ENCODE results near the gene SLC35A5.

The SLC35A5 gene

DNA sequence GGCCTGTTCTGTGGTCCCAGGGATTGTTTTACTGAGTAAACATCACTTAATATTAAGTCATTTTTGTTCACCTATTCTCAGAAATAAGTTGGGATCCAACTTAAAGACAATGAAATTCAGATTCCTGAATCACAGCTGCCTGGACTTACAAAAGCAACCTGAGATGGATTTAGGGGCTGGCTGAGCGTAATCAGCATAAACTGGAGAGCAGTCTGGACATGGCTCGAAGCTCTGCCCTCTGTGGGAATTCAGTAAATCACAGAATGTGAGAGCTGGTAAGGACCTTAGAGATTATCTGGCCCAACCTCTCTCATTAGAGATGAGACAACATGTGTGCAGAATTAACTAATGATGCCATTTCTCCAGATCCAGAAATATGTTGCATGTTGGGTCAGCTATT is 55.4 kb downstream of the SLC35A5 start:
- DNase-seq = no peak
- intact Hi-C loops (cut with DNase I) = no loop called here

DNA sequence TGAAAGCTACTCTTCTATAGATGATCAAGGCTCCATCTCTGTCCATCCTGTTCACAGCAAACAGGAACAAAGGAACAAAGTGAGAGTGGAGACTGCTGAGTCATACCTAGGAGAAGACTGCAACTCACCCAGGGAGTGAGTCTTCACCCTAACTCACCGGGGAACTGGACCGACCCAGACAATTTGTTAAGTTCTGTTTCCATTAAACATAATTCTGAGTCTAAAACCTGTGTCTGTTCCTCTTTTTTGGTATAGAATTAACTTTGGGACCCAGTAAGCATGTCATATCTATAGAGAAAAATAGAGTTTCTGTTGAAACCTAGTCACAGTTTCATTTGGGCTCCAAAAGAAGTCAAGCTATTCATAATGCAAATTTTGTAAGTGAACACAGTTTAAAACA is 57.5 kb downstream of the SLC35A5 start:
- DNase-seq = no peak
- intact Hi-C loops (cut with DNase I) = no loop called here

DNA sequence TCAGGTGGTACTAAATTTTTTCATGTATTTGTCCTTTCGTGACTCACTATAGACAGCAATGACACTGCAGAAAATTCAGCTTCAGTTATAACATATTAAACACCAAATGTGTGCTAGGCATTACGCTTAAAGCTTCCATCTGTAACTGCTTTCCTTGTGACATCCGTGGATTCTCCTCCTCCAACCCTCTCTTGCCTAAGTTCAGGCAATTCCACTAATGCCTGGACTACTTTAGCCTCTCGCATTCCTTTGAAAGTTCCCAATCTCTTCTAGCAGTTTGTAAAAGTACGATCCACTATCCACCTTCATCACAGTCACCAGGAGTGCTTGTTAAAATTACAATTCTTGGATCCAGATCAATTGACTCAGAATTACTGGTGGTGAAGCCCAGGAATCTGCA is 61.4 kb downstream of the SLC35A5 start:
- DNase-seq = no peak
- intact Hi-C loops (cut with DNase I) = no loop called here

- intact Hi-C loops (cut with DNase I) = no loop called here
Observed at GRCh38 chr3:112623717-112624116, 61.9 kb downstream of the SLC35A5 start.

DNA sequence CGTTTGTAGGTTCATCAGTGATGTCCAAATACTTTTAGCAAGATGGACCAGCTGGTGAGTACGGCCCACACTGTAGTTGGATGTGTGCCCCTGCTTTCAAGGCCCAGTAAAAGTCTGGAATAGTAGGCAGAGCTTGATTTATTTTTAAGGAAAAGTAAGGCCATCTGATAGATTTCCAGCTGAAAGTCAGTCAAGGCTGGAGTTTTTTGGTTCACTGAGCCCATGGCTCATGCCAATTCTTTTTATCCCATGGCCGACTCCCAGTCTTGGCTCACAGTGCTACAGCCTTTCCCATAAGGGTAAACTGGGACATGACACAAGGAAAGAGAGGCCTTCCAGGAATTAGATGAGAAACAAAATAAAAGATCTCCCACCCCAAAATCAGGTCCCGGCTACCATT is 65.6 kb downstream of the SLC35A5 start:
- peak in 1 of 10 donors; percentile 43 for DNase-seq

More at GRCh38 chr3:112623717-112624116, 61.9 kb downstream of the SLC35A5 start:
- no peak for DNase-seq

GRCh38 chr3:112627919-112628466 is 66.1 kb downstream of the SLC35A5 start:
- DNase-seq = no peak
- intact Hi-C loops (cut with DNase I) = no loop called here

More for the DNA sequence above, 65.6 kb downstream of the SLC35A5 start:
- intact Hi-C loops (cut with DNase I) = no loop called here

- intact Hi-C loops (cut with DNase I) = no loop called here
- peak in 8 of 10 donors; percentile 31 to 93 (median 60) for DNase-seq
Observed at GRCh38 chr3:112629425-112629824, 67.6 kb downstream of the SLC35A5 start.

- intact Hi-C loops (cut with DNase I) = no loop called here
- no peak for DNase-seq
Observed at GRCh38 chr3:112631257-112631656, 69.4 kb downstream of the SLC35A5 start.

- intact Hi-C loops (cut with DNase I) = no loop called here
- no peak for DNase-seq
Observed at GRCh38 chr3:112632596-112632995, 70.8 kb downstream of the SLC35A5 start.

GRCh38 chr3:112633191-112633590 is 71.3 kb downstream of the SLC35A5 start:
- intact Hi-C loops (cut with DNase I) = no loop called here

DNA sequence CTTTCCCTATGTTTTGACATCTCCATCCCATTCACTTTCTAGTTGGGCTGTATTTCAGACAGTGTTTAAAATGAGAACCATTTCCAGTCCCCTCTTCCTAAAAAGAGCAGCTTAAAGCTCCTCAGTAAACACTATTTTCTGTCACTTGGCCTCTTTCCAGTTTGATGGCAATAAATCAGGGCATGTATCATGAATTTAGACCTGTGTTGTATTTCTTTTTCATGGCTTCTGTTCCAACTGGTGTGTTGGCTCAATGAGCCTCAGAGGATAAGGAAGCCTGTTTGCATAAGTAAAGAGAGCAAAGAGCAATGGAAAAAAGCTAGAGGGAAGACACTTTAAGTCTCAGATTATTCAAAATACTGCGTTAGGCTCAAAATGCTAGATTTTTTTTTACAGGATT is 71.9 kb downstream of the SLC35A5 start:
- intact Hi-C loops (cut with DNase I) = no loop called here
- no peak for DNase-seq

More at GRCh38 chr3:112633191-112633590, 71.3 kb downstream of the SLC35A5 start:
- no peak for DNase-seq

DNA sequence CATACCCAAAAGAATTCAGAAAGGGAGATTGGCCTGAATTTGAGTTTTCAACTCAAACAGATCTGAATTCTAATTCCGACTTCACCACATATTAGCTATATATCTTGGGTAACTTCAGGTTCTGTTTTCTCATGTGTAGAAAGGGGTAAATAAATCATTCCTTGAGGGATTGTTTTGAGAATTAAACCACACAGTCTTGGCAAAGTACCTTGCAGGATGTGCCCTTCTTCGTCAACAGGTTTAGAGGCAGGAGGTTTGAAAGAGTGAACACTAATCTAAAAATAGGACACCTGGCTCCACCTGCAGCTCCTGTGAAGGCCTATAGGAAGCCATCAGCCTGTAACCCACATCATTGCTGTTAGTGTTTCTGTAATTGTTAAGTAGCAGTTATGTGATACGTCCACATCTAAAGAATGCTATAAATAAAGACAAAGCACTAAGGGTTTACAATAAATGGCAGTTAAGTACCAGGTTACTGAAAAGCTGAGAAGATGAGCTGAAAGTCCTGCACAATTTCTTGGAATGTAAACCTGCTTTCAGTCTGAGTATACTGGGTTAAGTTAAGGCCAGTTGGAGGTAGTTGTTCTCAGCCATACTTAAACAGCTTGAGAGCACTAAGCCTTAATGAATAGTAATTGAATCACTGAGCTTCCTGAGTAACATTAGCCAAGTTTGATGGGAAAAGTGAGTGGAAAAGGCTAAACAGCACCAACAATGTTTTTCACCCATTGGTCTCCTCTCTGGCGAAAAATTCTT is 73.1 kb downstream of the SLC35A5 start:
- intact Hi-C loops (cut with DNase I) = no loop called here
- DNase-seq = no peak

Measured in posterior cingulate gyrus (tissue), 11 donors.